Measurements from ENCODE around the gene CREB5.
"Not testable (repeated sequence)": the region's sequence is repeated elsewhere in the genome, so short reads cannot be mapped to it uniquely, and the experiment has no call there.

The CREB5 gene

GRCh38 chr7:28411876-28412662, at the start of gene CREB5:
Gene CREB5, plus strand, starts transcription at chr7:28412518. Its CDS starts 397 bp downstream, at chr7:28412915.
- DNase-seq = no peak

GRCh38 chr7:28362812-28363211, 49.5 kb upstream of the CREB5 start:
- no peak for DNase-seq

- no peak for DNase-seq
Observed at GRCh38 chr7:28364082-28364481, 48.2 kb upstream of the CREB5 start.

GRCh38 chr7:28369523-28369922, 42.8 kb upstream of the CREB5 start:
- no peak for DNase-seq

GRCh38 chr7:28371846-28372245, 40.5 kb upstream of the CREB5 start:
- DNase-seq = no peak

- no peak for DNase-seq
Observed at GRCh38 chr7:28373990-28374389, 38.3 kb upstream of the CREB5 start.

- no peak for DNase-seq
Observed at GRCh38 chr7:28375729-28376128, 36.6 kb upstream of the CREB5 start.

GRCh38 chr7:28376634-28377033, 35.7 kb upstream of the CREB5 start:
- DNase-seq = no peak

- peak; percentile 35 for DNase-seq
Observed at GRCh38 chr7:28378574-28379149, 33.7 kb upstream of the CREB5 start.

- DNase-seq = no peak
Observed at GRCh38 chr7:28381466-28381865, 30.9 kb upstream of the CREB5 start.

- DNase-seq = no peak
Observed at GRCh38 chr7:28382144-28382543, 30.2 kb upstream of the CREB5 start.

- DNase-seq = no peak
Observed at GRCh38 chr7:28383975-28384374, 28.3 kb upstream of the CREB5 start.

- peak; percentile 65 for DNase-seq
Observed at GRCh38 chr7:28389504-28390395, 22.6 kb upstream of the CREB5 start.

GRCh38 chr7:28390426-28390825, 21.9 kb upstream of the CREB5 start:
- DNase-seq = no peak

GRCh38 chr7:28392289-28392688, 20.0 kb upstream of the CREB5 start:
- no peak for DNase-seq

- DNase-seq = no peak
Observed at GRCh38 chr7:28395404-28395803, 16.9 kb upstream of the CREB5 start.

- DNase-seq = no peak
Observed at GRCh38 chr7:28395831-28396230, 16.5 kb upstream of the CREB5 start.

- no peak for DNase-seq
Observed at GRCh38 chr7:28397141-28397540, 15.2 kb upstream of the CREB5 start.

- no peak for DNase-seq
Observed at GRCh38 chr7:28400838-28401360, 11.4 kb upstream of the CREB5 start.

- not testable (repeated sequence) for DNase-seq
Observed at GRCh38 chr7:28401567-28401966, 10.8 kb upstream of the CREB5 start.

- peak; percentile 89 for DNase-seq
Observed at GRCh38 chr7:28405662-28406061, 6.7 kb upstream of the CREB5 start.

GRCh38 chr7:28406192-28406591, 6.1 kb upstream of the CREB5 start:
- DNase-seq = peak; percentile 21

GRCh38 chr7:28407651-28408050, 4.7 kb upstream of the CREB5 start:
- DNase-seq = peak; percentile 32

Measured in EL (cell line).